ENCODE results near the gene C10orf88. TPM values are rescaled to one million over a fixed set of nuclear protein-coding genes. Genes with fewer than 3 reads are reported as not detected.

The C10orf88 gene, protein sequence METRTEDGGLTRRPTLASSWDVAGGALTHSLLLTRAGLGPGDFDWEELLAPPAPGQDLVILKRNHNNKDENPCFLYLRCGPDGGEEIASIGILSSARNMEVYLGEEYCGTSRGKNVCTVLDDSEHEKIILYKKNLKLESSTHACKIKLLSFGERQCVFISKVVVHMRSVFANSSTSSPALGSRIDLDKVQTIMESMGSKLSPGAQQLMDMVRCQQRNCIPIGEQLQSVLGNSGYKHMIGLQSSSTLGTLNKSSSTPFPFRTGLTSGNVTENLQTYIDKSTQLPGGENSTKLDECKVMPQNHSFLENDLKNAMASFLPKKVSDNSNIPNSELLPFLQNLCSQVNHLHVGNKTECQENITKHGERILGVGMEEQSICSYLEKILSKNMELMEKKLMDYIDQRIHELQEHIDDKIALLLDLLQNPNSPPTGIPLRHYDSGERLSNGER
- total RNA-seq, result 1 to 10 TPM; 6.1 to 8.5 (median 7.2) TPM
- 13.0 TPM for total RNA-seq (2013)

DNA sequence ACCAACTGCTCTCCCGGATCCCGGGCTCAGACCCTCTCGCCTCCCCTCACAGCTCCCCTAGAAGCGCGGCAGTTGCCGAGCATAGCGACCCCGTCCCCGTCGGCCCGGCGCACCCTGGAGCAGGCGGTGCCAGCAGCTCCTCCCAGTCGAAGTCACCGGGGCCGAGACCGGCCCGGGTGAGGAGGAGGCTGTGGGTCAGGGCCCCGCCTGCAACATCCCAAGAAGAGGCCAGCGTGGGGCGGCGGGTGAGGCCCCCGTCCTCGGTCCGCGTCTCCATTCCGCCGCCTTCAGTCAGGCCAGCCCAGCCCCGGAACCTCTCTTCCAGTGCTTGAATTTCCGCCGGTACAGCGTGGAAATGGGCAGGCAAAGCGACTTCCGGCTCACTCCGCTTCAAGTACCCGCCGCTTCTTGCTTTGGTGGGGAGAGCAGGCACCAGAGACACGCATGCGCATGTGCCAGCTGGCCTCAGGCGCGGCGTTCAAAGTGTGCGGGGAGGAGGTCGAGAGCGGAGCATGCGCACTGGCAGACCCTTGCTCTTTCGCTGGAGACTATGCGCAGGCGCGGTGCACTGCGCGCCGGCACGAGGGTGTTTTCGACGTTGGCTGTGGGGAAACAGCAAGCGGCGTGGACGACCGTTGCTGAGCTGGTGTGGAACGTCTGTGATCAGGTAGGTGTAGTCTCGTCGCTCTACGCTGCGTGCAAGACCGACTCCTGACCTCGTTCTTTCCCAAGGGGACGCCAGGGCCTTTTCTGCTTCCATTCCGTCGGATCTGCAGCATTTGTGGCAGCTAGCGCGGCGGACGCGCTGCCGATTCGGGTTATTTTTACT, at the start of gene C10orf88:
TSS of gene C10orf88 (minus strand) at position 326 of the 829 bp plus-strand sequence. CDS start at position 277, 49 bp downstream.
- intact Hi-C loops (cut with micrococcal nuclease), result loop anchor here (1.0 kb wide), 2 partner anchors 26 to 54 kb away; partner anchors contain the start of genes IKZF5 and PSTK
- Mint-ChIP-seq H3K4me3 (peak within 1 kb of the TSS; percentile 92), H3K36me3 (no peaks in the 10 kb centered on the region), H3K9me3 (no peaks in the 10 kb centered on the region), H3K27me3 (ENCODE audit: low read depth in 2 of 2) (peaks cover 0 to 7% of the 10 kb centered on the region in 2 donors), H3K27ac (peak within 1 kb of the TSS; percentile 84 to 92), H3K4me1 (peaks cover 22 to 28% of the 10 kb centered on the region in 2 donors)
- TF ChIP-seq, protein P1, sequence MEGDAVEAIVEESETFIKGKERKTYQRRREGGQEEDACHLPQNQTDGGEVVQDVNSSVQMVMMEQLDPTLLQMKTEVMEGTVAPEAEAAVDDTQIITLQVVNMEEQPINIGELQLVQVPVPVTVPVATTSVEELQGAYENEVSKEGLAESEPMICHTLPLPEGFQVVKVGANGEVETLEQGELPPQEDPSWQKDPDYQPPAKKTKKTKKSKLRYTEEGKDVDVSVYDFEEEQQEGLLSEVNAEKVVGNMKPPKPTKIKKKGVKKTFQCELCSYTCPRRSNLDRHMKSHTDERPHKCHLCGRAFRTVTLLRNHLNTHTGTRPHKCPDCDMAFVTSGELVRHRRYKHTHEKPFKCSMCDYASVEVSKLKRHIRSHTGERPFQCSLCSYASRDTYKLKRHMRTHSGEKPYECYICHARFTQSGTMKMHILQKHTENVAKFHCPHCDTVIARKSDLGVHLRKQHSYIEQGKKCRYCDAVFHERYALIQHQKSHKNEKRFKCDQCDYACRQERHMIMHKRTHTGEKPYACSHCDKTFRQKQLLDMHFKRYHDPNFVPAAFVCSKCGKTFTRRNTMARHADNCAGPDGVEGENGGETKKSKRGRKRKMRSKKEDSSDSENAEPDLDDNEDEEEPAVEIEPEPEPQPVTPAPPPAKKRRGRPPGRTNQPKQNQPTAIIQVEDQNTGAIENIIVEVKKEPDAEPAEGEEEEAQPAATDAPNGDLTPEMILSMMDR (IDR thresholded peaks at IDR 0.05), result no peak
- peak; percentile 93 to 97 (median 94) for ATAC-seq
- peak within 1 kb of the TSS; percentile 87 for H3K4me3 ChIP-seq (ENCODE audit: low read length)
- peak; percentile 92 to 100 for DNase-seq
- H3K36me3 ChIP-seq (ENCODE audit: control insufficient read depth, insufficient read depth, low read length), result no peaks in the 10 kb centered on the region
- H3K27me3 ChIP-seq (ENCODE audit: control insufficient read depth, insufficient read depth, low read length), result no peaks in the 10 kb centered on the region
- H3K4me1 ChIP-seq (ENCODE audit: control insufficient read depth, insufficient read depth, low read length), result peaks cover 16% of the 10 kb centered on the region
- WGBS (ENCODE audit: insufficient coverage), result 7% methylated on average over 77 of the region's 77 CpGs
- H3K27ac ChIP-seq (ENCODE audit: low read length), result peak within 1 kb of the TSS; percentile 66
- H3K9me3 ChIP-seq (ENCODE audit: control insufficient read depth, insufficient read depth, low read length), result peaks cover 5% of the 10 kb centered on the region

GRCh38 chr10:123001370-123001769, 47.3 kb upstream of the C10orf88 start:
- no peaks in the 10 kb centered on the region for H3K27me3 ChIP-seq (ENCODE audit: control insufficient read depth, insufficient read depth, low read length)
- peaks cover 15% of the 10 kb centered on the region for H3K36me3 ChIP-seq (ENCODE audit: control insufficient read depth, insufficient read depth, low read length)
- no peaks in the 10 kb centered on the region for H3K36me3 Mint-ChIP-seq
- peaks cover 44 to 46% of the 10 kb centered on the region in 2 donors for H3K4me1 Mint-ChIP-seq
- no peak overlapping the region for H3K4me3 ChIP-seq (ENCODE audit: low read length)
- DNase-seq (no peak), ATAC-seq (no peak)
- TF ChIP-seq, protein P1 (IDR thresholded peaks at IDR 0.05), result no peak
- H3K4me1 ChIP-seq (ENCODE audit: control insufficient read depth, insufficient read depth, low read length), result no peaks in the 10 kb centered on the region
- no peak overlapping the region for H3K27ac ChIP-seq (ENCODE audit: low read length)
- no peak overlapping the region for H3K4me3 Mint-ChIP-seq
- WGBS (ENCODE audit: insufficient coverage), result 95% methylated on average over 2 of the region's 2 CpGs
- H3K9me3 Mint-ChIP-seq, result no peaks in the 10 kb centered on the region
- H3K27me3 Mint-ChIP-seq (ENCODE audit: low read depth in 2 of 2), result no peaks in the 10 kb centered on the region
- H3K27ac Mint-ChIP-seq, result no peak overlapping the region
- no peaks in the 10 kb centered on the region for H3K9me3 ChIP-seq (ENCODE audit: control insufficient read depth, insufficient read depth, low read length)
- intact Hi-C loops (cut with micrococcal nuclease), result no loop called here

DNA sequence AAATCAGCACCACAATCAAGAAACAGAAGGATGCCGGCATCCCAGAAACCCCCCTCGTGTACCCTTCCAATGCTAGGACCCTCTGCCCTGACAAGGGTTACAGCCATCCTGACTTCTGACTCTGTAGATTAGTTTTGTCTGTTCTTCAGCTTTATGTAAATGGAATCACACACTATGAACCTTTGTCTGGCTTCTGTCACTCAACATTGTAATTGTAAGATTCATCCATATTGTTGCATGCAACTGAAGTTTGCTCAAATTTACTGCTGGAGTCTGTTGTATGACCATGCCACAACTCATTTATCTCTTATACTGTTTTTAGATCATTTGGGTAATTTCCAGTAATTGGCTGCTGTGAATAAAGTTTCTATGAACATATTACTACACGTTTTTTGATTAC, 46.1 kb upstream of the C10orf88 start:
- Mint-ChIP-seq H3K4me1 (peaks cover 34 to 36% of the 10 kb centered on the region in 2 donors), H3K27ac (peak overlapping the region; percentile 9 to 21), H3K4me3 (no peak overlapping the region), H3K27me3 (ENCODE audit: low read depth in 2 of 2) (no peaks in the 10 kb centered on the region), H3K9me3 (no peaks in the 10 kb centered on the region), H3K36me3 (no peaks in the 10 kb centered on the region)
- H3K4me3 ChIP-seq (ENCODE audit: low read length), result no peak overlapping the region
- WGBS (ENCODE audit: insufficient coverage), result 88% methylated on average over 2 of the region's 3 CpGs
- no peaks in the 10 kb centered on the region for H3K9me3 ChIP-seq (ENCODE audit: control insufficient read depth, insufficient read depth, low read length)
- no peaks in the 10 kb centered on the region for H3K4me1 ChIP-seq (ENCODE audit: control insufficient read depth, insufficient read depth, low read length)
- no peak for DNase-seq
- peaks cover 22% of the 10 kb centered on the region for H3K36me3 ChIP-seq (ENCODE audit: control insufficient read depth, insufficient read depth, low read length)
- H3K27me3 ChIP-seq (ENCODE audit: control insufficient read depth, insufficient read depth, low read length), result no peaks in the 10 kb centered on the region
- no peak overlapping the region for H3K27ac ChIP-seq (ENCODE audit: low read length)
- intact Hi-C loops (cut with micrococcal nuclease), result no loop called here
- ATAC-seq, result no peak
- TF ChIP-seq, protein P1 (IDR thresholded peaks at IDR 0.05), result no peak
